Fibroblast of lung (primary cell): Measurements from ENCODE around the gene CIZ1. TPM values are rescaled to one million over a fixed set of nuclear protein-coding genes. Genes with fewer than 3 reads are reported as not detected.
"Not testable (repeated sequence)": the region's sequence is repeated elsewhere in the genome, so short reads cannot be mapped to it uniquely, and the experiment has no call there.

Source experiments
- DNase-seq, 2 donors: peaks; one replicate each; pipeline versions ENCODE4 v3.0.0 to v3.0.0-alpha.2; 2010; ENCODE audit warnings: low read depth in 2 of 2
- H2AFZ ChIP-seq: 2 replicates; pipeline ENCODE4 v1.5.1; 2012; ENCODE audit warnings: low read length, control low read depth, inconsistent platforms
- H3K27ac ChIP-seq: 2 replicates; pipeline ENCODE4 v1.5.1; 2011; ENCODE audit warnings: low read length, control low read depth; ENCODE audit not compliant: insufficient read depth
- H3K27me3 ChIP-seq: 2 replicates; pipeline ENCODE4 v1.5.1; 2011; ENCODE audit warnings: mild to moderate bottlenecking, low read length; ENCODE audit not compliant: control insufficient read depth, insufficient read depth
- H3K36me3 ChIP-seq: 2 replicates; pipeline ENCODE4 v1.5.1; 2011; ENCODE audit warnings: low read length; ENCODE audit not compliant: control insufficient read depth, insufficient read depth
- H3K4me1 ChIP-seq: 2 replicates; pipeline ENCODE4 v1.5.1; 2011; ENCODE audit warnings: low read length; ENCODE audit not compliant: control insufficient read depth, insufficient read depth; ENCODE audit errors: extremely low read depth
- H3K4me2 ChIP-seq: 2 replicates; pipeline ENCODE4 v1.5.1; 2011; ENCODE audit warnings: low read length, control low read depth; ENCODE audit not compliant: insufficient read depth; ENCODE audit errors: extremely low read depth
- H3K4me3 ChIP-seq, 4 experiments: fragments of 200-600 bp in 1 of 4; sonication (generic) in 1 of 4; replicated peaks in 1 of 4; 2 replicates each; pipeline ENCODE4 v1.5.1; 2011 to 2016; ENCODE audit warnings: low read length in 4 of 4, low read depth in 3 of 4, mild to moderate bottlenecking in 3 of 4, control low read depth in 2 of 4, inconsistent platforms in 1 of 4, mixed read lengths in 1 of 4; ENCODE audit not compliant: insufficient read depth in 1 of 4; ENCODE audit errors: control extremely low read depth in 1 of 4
- H3K79me2 ChIP-seq: 2 replicates; pipeline ENCODE4 v1.5.1; 2012; ENCODE audit warnings: mild to moderate bottlenecking, low read length, inconsistent platforms; ENCODE audit not compliant: control insufficient read depth, insufficient read depth
- H3K9ac ChIP-seq: 2 replicates; pipeline ENCODE4 v1.5.1; 2011; ENCODE audit warnings: mild to moderate bottlenecking, low read length, control low read depth; ENCODE audit not compliant: insufficient read depth
- H3K9me3 ChIP-seq: 2 replicates; pipeline ENCODE4 v1.5.1; 2012; ENCODE audit warnings: low read depth, low read length; ENCODE audit not compliant: control insufficient read depth, insufficient read depth
- H4K20me1 ChIP-seq: 2 replicates; pipeline ENCODE4 v1.5.1; 2011; ENCODE audit warnings: low read length; ENCODE audit not compliant: control insufficient read depth, insufficient read depth; ENCODE audit errors: extremely low read depth
- CTCF ChIP-seq, 2 donors: IDR thresholded peaks in 1 of 2; conservative IDR thresholded peaks in 1 of 2; 1 replicate in 1 of 2; 2 replicates in 1 of 2; pipeline ENCODE4 v1.5.1; 2011 to 2012; ENCODE audit warnings: low read length in 2 of 2, control low read depth in 1 of 2, inconsistent platforms in 1 of 2, low read depth in 1 of 2, mild to moderate bottlenecking in 1 of 2
- EZH2 ChIP-seq: IDR thresholded peaks from 2 replicates; pipeline ENCODE4 v1.5.1; 2012; ENCODE audit warnings: low read length, control low read depth, mild to moderate bottlenecking; ENCODE audit errors: missing control alignments
- polyA plus RNA-seq, 2 donors: library from polyadenylated mRNA; depleted of rRNA in 1 of 2; stranded (reverse) in 1 of 2; unstranded in 1 of 2; fragments of >200 nt; gene quantifications; 2 replicates each; pipeline ENCODE4 v1.2.1, GENCODE V29; 2011 to 2012; ENCODE audit warnings: missing spikeins in 1 of 2
- total RNA-seq: library from RNA; depleted of rRNA; stranded (reverse); fragments of >200 nt; gene quantifications from 2 replicates; pipeline ENCODE4 v1.2.1, GENCODE V29; 2014

Gene CIZ1
- total and polyA plus RNA-seq, 2 donors (not counting 1 experiment from before 2014, with no cell fraction given), result 26.1 to 27.2 TPM

DNA sequence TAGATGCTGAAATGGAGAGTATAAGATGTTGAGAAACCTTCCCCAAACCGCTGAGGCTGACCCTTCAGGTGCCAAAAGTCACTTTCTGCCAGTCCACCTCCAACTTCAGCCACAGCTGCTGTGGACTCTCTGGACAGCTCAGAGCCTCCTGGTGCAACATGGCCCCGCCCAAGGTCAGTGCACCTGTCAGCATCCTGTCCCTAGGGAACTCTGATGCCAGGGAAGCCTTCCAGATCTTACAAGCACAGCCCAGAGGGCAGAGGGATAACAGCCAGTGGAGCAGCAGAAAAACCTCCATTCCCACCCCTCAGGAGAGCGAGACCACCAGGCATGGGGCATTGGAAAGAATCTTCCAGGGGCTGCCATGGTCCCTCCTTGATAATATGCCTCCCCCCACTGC, 53.4 kb downstream of the CIZ1 start:
- Histone ChIP-seq H3K9ac (no peak overlapping the region), H3K27ac (no peak overlapping the region), H3K36me3 (no peaks in the 10 kb centered on the region), H4K20me1 (no peaks in the 10 kb centered on the region), H3K9me3 (no peaks in the 10 kb centered on the region), H3K79me2 (no peaks in the 10 kb centered on the region), H3K4me3 (no peak overlapping the region), H2AFZ (no peak overlapping the region), H3K4me1 (no peaks in the 10 kb centered on the region), H3K4me2 (no peak overlapping the region), H3K27me3 (peaks cover 13% of the 10 kb centered on the region)
- no peak for TF ChIP-seq EZH2
- no peak for TF ChIP-seq CTCF (conservative IDR thresholded peaks at IDR 0.05 in 1 of 2, IDR thresholded peaks at IDR 0.05 in 1 of 2; ENCODE audit: low read depth in 1 of 2, low read length in 2 of 2)
- no peak for DNase-seq

DNA sequence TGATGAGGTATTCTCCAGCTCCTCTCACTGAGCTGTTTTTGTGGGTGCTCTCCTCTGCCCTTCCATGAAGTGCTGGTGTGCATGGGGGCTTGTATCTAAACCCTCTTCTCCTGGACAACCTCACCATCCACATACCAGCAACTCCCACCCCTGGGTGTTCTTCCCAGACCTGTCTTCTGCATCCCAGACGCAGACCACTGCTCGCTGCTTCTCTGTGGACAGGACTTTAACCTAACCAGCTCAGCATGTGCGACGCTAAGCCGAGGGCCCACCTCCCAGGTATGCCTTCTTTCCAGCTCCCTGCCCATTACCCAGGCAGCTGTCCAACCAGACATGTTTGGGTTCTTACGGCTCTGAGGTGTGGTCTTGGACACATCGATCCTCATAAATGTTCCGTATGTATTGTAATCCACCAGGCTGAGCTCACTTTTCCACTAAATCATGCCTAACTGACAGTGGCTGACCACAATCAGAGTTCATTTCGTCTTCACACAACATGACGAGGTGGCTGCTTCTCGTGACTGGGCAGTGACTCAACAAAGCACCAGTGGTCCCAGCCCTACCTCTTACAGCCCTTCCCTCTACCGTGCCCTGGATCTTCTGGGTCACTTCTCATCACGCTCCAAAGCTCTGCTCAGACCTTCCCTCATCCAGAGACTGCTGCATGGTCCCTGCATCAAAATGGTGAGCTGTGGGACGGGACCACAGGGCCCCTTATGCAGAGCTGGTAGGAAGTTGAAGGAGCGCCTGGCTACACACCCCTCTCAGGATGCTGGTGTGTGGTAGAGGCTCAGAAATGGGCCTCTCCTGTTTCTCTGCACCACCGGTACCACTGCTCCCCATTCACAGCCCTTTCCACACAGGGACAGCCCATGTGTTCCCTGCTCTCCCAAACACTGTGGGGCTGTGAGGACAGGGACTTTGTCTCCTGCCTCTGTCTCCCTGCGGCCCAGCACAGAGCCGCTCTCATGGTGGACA, 54.3 kb downstream of the CIZ1 start:
- H3K27me3 ChIP-seq, result peaks cover 14% of the 10 kb centered on the region
- H3K79me2 ChIP-seq, result no peaks in the 10 kb centered on the region
- DNase-seq, result peak; percentile 66 to 94
- no peak overlapping the region for H3K4me2 ChIP-seq
- no peak overlapping the region for H3K4me3 ChIP-seq
- H3K36me3 ChIP-seq, result no peaks in the 10 kb centered on the region
- H3K4me1 ChIP-seq, result no peaks in the 10 kb centered on the region
- H2AFZ ChIP-seq, result no peak overlapping the region
- no peaks in the 10 kb centered on the region for H3K9me3 ChIP-seq
- no peaks in the 10 kb centered on the region for H4K20me1 ChIP-seq
- TF ChIP-seq EZH2 (no peak), CTCF (conservative IDR thresholded peaks at IDR 0.05 in 1 of 2, IDR thresholded peaks at IDR 0.05 in 1 of 2; ENCODE audit: low read depth in 1 of 2, low read length in 2 of 2) (no peak)
- H3K9ac ChIP-seq, result no peak overlapping the region
- no peak overlapping the region for H3K27ac ChIP-seq

- H2AFZ ChIP-seq, H3K4me2 ChIP-seq, H3K4me1 ChIP-seq, H3K36me3 ChIP-seq, H3K9ac ChIP-seq, H4K20me1 ChIP-seq, H3K9me3 ChIP-seq, H3K79me2 ChIP-seq, H3K27ac ChIP-seq, DNase-seq, H3K4me3 ChIP-seq: not testable (repeated sequence)
- peaks cover 17% of the 10 kb centered on the region for H3K27me3 ChIP-seq
Measured at GRCh38 chr9:128135561-128135960, 55.8 kb downstream of the CIZ1 start.

DNA sequence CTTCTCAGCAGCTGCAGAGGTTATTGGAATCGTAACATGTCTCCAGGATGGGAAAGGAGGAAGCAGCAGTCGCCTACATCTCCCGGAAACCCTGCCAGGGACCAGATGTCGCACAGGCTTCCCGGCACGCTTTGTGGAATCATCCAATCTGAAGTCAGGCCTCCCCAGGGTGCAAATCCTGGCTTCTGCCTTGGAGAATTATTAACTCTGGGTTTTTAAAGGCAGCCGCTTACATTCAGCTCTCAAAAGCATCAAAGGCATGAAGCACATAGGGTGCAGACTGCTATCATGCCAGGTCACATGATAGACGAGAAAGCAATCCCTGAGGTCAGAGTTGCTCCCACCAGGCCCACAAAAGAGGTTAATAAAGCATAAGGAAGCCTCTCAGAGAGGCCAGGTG, 59.2 kb downstream of the CIZ1 start:
- H3K4me1 ChIP-seq, H4K20me1 ChIP-seq, H3K79me2 ChIP-seq, H3K36me3 ChIP-seq, DNase-seq, H3K4me3 ChIP-seq, H3K4me2 ChIP-seq, H3K9me3 ChIP-seq, H3K9ac ChIP-seq, H3K27ac ChIP-seq, H2AFZ ChIP-seq: not testable (repeated sequence)
- peaks cover 17% of the 10 kb centered on the region for H3K27me3 ChIP-seq
